Measurements from ENCODE around the gene MAP3K7CL.

Gene MAP3K7CL, protein sequence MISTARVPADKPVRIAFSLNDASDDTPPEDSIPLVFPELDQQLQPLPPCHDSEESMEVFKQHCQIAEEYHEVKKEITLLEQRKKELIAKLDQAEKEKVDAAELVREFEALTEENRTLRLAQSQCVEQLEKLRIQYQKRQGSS

DNA sequence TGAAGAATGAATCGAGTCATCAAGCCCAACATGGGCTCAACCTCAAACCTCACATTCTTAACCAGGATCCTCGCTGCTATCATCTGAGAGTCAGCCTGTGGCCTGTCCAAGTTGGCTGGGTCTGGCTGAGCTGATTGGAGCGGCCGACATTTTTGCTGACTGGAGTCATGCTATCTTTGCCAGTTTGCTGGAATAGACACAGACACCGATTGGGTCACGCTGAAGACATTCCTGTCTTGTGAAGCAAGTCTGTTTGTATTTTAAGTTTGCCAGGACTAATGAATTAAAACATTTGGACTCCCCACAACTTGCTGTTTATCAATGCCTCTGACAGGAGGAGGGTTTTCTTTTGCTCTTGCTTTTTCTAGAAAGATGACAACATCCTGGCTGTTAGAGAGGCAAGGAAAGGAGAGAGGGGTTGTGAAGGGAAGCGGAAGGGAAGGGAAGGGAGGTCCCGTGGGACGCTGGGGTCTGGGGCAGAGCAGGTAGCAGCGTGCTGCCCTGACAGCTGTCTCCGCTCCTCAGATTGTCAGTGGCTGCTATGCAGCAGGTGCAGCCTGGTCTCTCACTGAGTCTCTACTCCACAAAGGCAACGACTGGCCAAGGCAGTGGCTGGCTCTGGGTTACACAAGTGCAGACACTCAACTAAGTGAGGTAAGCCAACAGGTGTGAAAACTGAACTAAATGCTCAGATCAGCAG is at the start of gene MAP3K7CL:
TSS of gene MAP3K7CL (plus strand) at position 375 of the 700 bp plus-strand sequence. CDS start 2,701 bp downstream, outside the sequence.
- DNase-seq (ENCODE audit: low read depth in 2 of 2), result no peak

DNA sequence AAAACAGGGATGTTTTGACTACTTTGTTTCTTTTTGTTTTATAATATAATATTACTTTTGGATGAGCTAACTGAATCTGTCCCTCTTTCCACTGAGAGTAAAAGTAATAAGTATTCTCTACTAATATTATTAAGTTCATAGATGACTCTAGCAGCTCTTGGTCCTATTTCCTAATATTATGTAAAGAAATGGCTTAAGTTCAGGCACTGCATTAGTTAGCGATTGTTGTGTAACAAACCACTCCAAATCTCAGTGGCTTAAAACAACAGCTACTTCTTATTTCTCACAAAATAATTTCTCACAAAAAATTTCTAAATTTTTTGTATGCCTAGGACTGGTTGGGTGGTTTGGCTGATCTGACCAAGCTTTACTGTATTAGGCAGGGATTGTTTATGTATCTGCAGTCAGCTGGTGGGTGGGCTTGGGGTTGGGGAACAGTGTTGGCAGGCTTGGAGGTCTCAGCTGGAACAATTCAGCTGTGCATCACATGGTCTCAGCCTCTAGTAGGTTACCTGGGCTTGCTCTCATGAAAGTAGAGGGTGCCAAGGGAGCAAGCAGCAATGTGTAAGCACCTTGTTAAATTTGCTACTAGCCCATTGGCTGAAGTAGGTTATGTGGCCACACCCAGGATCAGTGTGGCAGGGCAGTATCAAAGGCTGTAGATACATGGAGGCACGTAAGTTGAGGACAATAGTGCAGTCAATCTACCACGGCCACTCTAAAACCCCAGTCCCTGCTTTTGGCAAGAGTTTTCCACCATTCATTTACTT is 48.2 kb upstream of the MAP3K7CL start:
- DNase-seq (ENCODE audit: low read depth in 2 of 2), result no peak

DNA sequence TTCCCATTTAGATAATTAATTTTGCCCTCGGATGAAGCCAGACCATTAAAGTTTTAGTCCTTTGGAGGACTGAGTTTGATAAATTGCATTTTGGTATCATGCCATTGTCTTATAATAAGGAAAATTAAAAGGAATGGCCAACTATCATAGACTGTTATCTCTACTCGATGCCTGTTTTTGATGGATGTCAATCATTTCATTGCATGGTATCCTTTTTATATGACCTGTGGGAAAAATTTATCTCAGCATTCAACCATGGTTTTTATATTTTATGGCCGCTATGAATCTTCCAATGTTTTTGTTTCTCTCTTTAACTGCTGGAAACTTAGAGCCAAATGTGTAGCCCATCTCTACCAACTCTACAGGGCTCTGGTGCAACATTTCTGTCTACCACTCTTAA is 47.1 kb upstream of the MAP3K7CL start:
- no peak for DNase-seq (ENCODE audit: low read depth in 2 of 2)

DNA sequence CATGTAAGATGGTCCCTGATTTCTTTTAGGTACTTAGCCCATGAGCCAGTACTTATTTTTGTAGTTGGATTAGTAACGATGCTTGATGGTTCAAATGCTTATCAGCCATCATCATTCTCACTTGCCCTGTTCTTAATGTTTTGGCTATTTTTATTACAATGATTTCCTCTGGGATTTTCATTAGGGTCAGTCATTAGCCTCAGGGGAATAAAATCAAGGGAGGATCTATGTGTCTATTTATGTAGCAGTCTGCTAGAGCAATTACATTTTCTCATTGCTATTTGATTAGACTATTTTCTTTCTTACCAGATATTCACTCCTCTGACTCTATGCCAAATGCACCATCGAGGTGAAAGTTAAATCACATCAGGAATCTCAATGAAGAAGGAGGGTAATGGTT is 46.1 kb upstream of the MAP3K7CL start:
- no peak for DNase-seq (ENCODE audit: low read depth in 2 of 2)

DNA sequence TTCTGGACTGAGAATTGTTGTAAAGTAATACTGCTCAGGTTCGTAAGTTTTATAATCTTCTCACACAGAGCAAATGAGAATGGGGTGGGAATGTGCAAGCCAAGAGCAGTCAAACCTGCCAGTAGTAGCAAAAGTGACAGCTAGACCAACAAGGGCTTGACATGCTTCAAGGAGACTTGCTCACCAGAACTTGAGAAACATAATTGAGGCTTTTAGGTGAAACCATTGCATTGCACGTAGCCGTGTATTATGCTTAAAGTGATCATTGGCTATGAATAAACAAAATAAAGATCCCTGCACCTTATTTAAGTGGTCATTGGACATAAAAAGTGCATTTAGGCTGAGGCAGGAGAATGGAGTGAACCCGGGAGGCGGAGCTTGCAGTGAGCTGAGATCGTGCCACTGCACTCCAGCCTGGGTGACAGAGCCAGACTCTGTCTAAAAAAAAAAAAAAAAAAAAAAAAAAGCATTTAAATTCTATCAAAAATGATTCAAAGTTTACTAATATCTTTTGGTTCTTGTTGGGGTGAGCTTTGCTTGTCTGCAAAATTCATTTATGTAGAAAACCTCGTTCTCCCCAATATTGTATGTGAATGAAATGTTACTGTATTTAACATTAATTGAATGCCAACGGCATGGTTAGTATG is 45.2 kb upstream of the MAP3K7CL start:
- DNase-seq (ENCODE audit: low read depth in 2 of 2), result no peak

DNA sequence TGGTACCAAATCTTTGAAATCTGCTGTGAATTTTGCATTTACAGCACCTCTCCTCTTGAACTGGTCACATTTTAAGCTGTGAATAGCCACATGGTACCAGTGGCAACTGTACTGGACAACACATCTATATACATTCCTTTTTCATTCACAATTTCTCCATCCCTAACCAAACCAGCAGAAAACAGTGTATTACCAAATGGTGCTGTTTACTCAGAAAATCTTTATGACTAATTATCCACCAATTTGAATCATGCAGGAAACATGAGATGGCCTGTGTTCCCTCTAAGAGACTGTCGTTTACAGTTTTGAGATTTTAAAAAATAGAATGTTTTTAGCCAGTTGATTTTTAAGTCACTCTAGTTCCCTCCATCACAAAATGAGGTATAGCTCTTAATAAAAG is 39.4 kb upstream of the MAP3K7CL start:
- no peak for DNase-seq (ENCODE audit: low read depth in 2 of 2)

DNA sequence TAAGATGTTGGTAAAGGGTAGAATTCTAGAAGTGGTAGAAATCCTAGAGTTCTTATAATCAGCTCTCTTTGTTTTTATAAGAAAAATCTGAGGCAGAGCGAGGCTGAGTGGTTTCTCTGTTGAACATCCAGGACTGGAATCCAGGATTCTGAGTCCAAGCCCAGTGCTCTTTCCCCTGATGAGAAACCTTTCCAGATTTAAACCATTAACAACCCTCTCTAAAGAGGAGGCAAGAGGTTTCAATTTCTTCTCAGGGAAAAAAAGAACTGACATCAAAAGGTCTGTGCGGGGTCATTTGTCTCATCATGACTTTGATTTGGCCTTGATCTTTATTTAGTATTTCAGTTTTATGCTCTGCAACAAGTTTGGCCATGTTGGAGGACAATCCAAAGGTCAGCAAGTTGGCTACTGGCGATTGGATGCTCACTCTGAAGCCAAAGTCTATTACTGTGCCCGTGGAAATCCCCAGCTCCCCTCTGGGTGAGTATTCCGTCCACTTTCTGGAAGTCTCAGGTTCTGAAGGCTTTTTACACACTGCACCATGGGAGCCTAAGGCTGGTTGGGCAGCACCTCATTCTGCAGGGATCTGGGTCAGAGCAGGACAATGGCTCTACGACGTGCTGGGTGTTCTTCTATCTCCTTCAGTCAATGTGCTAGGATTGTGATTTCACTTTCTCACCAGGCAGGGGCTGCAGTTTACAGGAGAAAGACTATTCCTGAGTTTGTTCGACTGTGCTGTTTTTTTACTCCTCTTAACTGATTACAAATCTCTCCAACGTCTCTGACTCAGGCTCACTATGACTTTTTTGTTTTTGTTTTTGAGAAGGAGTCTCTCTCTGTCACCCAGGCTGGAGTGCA is 38.1 kb upstream of the MAP3K7CL start:
- DNase-seq (ENCODE audit: low read depth in 2 of 2), result no peak

DNA sequence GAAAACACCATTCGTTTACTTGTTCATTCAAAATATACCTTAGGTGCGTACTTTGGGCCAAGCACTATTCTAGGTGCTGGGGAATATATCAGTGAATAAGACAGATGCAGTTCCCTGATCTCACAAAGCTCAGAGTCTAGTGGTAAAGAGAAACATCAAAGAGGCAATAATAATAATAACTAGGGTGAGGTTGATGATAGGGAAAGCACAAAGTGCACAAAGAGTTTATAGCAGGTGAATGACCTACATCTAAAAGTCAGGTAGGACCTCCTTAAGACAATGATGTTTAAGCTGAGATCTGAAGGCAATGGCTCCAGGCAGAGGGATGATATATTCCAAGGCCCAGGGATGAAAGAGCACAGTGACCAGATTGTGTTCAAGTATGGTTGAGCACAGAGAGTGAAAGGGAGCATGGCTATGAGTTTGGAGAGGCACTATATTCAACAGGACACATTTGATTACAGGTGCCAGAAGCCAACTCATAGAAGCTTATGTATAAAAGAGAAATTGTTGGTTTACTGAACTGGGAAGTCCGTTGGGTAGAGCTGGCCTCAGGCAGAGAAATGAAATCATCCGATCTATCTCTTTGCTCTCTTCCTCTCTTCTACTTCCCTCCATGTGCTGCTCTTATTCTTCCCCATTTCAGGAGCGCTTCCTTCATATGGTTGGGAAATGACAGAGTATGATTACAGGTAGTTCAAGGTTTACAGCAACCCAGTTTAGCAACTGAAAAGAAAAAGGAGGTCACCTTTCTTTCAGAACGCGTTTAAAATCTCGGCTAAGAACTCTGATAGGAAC is 34.0 kb upstream of the MAP3K7CL start:
- no peak for DNase-seq (ENCODE audit: low read depth in 2 of 2)

DNA sequence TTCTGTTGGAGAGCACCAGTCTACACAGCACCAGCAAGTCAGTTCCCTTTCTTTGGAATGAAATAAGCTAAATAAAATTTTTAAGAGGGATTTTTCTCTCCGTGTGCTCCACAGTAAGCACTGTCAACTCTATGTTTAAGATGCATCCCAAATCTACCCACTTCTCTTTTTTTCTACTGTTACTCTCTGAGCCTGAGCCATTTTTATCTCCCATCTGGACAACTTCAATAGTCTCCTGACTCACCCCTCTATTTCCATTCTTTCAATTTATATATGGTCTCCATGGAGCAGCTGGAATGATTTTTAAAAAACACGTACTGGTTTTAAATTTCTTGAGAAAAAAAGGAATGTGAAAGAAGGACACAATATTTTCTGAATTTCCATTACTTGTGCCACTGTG is 32.3 kb upstream of the MAP3K7CL start:
- DNase-seq (ENCODE audit: low read depth in 2 of 2), result no peak

- no peak for DNase-seq (ENCODE audit: low read depth in 2 of 2)
These were observed 27.6 kb upstream of the MAP3K7CL start for GRCh38 chr21:29102791-29103257.

DNA sequence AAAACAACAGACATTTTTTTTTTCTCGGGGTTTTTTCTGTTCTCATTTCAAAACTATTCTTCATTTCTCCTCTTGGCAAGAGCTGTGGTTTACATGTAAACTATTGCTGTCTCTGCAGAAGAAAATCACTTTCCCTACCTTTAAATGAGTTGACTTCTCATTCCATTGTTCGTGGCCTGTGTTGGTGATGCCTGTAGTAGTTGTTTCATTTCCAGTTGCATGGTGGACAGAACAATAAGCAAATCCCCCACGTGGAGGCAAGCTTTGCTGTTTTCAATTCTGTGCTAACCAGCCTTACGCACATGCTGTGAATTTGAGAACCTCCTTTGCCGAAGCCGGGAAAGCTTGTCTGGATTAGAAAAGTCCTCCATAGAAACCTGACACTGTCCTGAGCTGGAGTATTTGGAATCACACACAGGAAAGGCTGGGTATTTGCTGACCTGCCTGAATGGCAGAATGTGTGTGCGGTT is 26.2 kb upstream of the MAP3K7CL start:
- DNase-seq (ENCODE audit: low read depth in 2 of 2), result no peak

GRCh38 chr21:29105218-29105617 is 25.2 kb upstream of the MAP3K7CL start:
- no peak for DNase-seq (ENCODE audit: low read depth in 2 of 2)

DNA sequence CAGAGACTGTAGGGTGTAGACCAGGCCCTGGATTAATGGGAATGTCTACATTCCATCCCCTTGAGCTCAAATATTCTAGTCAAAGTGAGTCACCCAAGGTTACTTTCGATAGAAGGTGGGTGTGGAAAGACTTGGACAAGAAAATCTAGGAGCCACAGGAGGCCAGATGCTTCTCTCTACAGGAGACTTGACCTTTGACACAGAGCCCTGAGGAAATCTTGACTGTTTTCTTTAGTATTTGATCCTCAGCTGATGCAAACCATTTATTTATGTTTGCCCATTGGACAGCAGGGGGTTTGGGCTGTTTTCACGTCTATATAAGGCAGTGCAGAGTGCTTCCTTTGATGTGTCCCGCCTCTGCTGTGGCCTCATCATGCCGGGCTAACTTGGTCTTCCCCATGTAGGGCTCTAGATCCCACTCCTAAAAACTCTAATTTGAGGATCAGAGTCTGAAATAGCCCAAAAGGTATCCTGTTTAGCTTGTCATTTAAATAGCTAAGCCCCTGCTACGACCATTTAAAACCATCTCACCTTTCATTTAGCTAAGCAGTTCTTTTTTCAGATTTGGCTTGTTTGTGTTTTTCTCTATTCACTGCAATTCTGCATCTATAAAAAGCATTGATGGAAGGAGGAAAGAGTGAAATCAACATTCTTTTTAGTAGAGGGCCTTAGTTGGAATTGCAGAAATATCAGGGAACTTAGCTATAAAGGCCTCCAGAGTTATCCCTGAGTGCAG is 15.5 kb upstream of the MAP3K7CL start:
- no peak for DNase-seq (ENCODE audit: low read depth in 2 of 2)

DNA sequence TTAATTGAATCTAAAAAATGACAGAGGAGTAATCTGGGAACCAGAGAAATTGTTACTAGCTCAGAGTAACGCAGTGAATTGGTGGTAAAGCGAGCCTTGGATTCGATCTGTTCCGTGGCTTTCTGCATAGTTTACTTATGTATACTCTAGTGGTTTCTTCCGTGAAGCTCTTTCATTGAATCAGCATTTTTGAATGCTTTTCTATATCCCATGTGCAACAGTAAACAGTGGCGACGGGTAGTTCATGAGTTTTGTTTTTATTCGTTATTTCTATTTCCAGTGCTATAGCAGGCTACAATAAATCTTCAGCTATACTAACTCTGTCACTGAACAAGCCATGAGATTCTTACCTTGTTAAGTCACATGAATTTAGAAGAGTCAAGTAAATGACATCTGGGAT is 14.5 kb upstream of the MAP3K7CL start:
- no peak for DNase-seq (ENCODE audit: low read depth in 2 of 2)

DNA sequence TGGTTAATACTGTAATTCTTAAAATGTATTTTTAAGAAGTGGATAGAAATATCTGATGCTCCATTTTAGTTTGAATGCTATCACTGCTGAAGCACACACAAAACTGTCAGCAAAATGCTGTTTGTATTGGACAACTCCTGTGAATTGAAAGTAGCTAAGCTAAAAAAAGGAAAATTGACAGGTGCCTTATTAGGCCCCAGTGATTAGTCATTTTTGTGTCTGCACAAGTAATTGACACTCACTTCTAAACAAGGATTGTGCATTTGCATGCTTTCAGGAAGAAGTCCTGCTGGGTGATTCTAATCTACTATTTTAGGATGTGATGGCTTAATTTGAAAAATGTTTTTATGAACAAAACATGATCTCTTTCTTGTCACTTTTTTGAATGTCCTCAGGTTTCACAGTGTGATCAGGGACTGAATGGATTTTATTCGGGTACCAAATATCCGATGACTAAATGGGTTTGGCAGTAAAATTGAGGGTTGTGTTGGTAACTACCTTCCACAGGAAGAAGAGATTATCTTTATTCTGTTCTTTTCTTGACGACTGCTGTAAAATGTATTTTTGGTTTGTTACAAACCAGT is 13.0 kb upstream of the MAP3K7CL start:
- no peak for DNase-seq (ENCODE audit: low read depth in 2 of 2)

- DNase-seq (ENCODE audit: low read depth in 2 of 2), result no peak
These were observed 8.7 kb upstream of the MAP3K7CL start for GRCh38 chr21:29121759-29122158.

GRCh38 chr21:29124645-29125044 is 5.8 kb upstream of the MAP3K7CL start:
- no peak for DNase-seq (ENCODE audit: low read depth in 2 of 2)

- DNase-seq (ENCODE audit: low read depth in 2 of 2), result no peak
These were observed 5.3 kb upstream of the MAP3K7CL start for GRCh38 chr21:29125191-29125590.

DNA sequence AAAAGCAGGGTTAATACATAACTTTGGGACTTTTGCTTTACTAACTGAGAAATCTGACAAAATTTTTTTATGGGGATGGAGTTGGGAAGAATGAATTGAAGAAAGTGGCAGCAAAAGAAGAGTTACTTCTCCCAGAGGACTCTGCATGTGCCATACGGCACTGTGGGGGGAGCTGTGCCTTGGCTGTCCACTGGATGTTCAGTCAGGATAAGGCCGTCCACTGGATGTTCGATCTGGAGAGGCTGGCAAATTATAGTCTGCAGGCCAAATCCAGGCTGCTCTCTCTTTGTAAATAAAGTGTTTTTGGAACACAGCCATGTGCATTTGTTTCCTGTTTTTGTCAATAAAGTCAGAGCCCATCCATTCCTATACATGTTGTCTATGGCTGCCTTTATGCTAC is 4.5 kb upstream of the MAP3K7CL start:
- DNase-seq (ENCODE audit: low read depth in 2 of 2), result no peak
